ENCODE results near the gene RASL11B. TPM values are rescaled to one million over a fixed set of nuclear protein-coding genes. Genes with fewer than 3 reads are reported as not detected.

The RASL11B gene
- polyA plus RNA-seq, 3 donors: 0.42 to 1.3 (median 0.47) TPM

DNA sequence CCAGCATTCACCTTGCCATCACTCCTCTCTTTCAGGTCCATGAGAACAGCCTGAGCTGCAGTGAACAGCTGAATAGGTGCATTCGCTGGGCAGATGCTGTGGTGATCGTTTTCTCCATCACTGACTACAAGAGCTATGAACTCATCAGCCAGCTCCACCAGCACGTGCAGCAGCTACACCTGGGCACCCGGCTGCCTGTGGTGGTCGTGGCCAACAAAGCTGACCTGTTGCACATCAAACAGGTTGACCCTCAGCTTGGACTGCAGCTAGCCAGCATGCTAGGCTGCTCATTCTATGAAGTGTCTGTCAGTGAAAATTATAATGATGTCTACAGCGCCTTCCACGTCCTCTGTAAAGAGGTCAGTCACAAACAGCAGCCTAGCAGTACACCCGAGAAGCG, 3.2 kb downstream of the RASL11B start:
- WGBS, 3 donors: 86 to 90% (median 89%) methylated on average over 9 of the region's 9 CpGs
- H3K27ac ChIP-seq (ENCODE audit: low read depth, low read length): no peak overlapping the region

DNA sequence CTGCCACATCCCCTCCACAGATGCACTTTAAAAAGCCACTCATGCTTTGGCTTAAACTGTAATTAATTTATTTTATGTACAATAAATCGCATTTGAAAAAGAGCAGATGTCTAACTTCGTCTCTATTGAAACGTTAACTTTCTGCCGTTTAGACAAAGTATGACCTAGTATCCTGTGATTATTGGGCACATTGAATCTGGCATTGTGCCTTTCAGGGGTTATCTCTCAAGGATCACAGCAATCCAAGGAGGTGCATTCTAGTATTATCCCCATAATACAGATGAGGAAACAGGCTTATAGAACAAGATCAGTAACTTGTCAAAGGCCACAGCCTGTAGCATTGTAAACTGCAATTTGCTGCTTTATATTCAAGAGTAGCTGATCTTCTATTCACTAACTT, 4.6 kb downstream of the RASL11B start:
- 77 to 82% (median 80%) methylated on average over 4 of the region's 4 CpGs for WGBS, 3 donors
- no peak overlapping the region for H3K27ac ChIP-seq (ENCODE audit: low read depth, low read length)

DNA sequence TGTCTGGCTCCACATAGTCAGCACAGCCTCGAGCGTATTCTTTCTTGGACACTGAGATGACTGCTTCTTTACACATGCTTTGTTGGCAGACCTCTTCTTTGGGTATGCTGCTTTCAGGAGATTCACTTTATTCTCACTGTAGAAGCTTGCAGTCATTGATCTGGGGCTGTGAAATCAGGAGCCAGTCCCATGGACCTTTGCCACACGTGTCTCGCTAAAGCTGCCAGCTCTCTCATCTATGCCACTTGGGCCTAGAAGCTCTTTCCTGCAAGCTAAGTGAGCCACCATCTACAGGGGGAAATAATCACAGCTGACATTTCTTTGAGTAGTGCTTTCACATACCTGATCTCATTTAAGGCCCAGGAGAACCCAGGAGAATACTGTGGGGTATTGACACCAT, 5.0 kb downstream of the RASL11B start:
- 90 to 96% (median 94%) methylated on average over 4 of the region's 4 CpGs for WGBS, 3 donors
- no peak overlapping the region for H3K27ac ChIP-seq (ENCODE audit: low read depth, low read length)

DNA sequence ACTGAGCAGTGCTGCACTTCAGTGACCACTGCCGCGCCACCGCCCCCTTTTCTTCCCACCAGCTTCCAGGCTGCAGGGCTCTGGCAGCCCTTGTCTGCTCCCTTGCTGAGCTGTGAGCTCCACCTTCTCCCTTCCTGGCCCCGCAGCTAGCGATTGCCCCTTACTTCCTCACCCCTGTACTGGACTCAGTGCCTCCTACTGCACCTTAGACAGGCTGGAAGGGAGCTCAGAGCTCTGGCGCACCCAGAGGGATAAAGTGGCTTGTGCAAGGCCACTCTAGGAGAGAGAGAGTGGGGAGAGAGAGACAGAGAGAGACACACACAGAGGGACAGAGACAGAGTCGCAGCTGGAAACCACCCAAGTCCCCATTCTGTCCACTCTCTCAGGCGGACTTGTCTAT, 6.0 kb downstream of the RASL11B start:
- WGBS, 3 donors: 59 to 86% (median 83%) methylated on average over 8 of the region's 8 CpGs
- H3K27ac ChIP-seq (ENCODE audit: low read depth, low read length): no peak overlapping the region

DNA sequence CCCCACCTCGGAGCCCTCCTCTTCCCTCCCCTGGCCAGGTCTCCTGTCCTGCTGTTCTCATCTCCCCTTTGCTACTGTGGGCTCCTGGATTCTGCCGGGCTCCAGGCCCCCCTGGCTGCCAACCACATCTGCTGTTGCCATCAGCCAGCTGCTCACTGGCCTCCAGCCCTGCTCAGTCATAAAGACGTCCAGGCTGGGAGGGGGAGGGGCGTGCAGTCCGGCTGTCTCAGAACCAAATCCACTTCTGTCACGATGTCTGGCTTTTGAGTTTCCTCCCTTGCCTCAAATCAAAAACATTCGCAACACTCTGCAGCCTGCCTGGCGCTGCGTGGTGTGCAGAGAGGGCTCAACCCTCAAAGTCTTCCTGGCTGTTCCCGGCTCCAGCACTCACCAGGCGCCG, 7.1 kb downstream of the RASL11B start:
- WGBS, 3 donors: 61 to 67% (median 63%) methylated on average over 12 of the region's 12 CpGs
- H3K27ac ChIP-seq (ENCODE audit: low read depth, low read length): no peak overlapping the region

DNA sequence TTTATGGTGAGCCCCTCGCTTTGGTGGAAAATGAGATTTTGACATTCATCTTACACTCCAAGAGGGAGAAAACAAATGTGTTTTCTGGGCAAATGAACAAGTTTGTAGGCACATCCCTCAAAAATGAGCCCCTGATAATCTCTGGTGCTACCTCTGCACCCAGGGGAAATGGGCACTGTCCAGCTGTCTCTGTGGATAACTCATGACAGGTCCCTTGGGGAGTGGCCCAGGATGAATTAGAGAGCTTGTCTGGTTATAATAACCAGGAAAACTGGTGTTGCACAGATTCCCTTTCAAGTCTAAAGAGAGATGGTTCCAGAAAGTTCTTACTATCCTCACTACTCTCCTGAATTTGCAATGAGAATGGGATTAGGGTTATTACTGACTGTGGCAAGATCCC, 7.5 kb downstream of the RASL11B start:
- no peak overlapping the region for H3K27ac ChIP-seq (ENCODE audit: low read depth, low read length)
- WGBS, 3 donors: 76 to 100% (median 86%) methylated on average over 1 of the region's 1 CpG

DNA sequence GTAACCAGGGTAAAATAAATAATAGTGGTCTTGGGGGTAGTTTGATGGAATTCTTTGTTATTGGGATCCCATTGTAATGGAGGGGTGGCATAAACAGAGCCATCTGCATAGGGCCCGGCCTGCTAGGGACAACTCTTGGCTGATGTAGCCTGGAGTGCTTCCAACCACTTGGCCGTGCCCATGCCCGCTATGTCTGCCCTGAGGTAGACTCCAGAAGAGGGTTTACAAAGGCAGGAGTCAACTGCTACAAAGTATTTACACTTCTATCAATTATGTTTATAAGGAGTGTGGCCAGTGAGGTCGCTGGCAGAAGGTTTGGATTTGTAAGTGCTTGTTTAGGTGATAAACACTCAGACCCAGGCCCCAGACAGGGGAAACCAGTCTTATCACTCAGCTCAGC, 8.1 kb downstream of the RASL11B start:
- H3K27ac ChIP-seq (ENCODE audit: low read depth, low read length): no peak overlapping the region
- WGBS, 3 donors: 75 to 96% (median 84%) methylated on average over 4 of the region's 4 CpGs

DNA sequence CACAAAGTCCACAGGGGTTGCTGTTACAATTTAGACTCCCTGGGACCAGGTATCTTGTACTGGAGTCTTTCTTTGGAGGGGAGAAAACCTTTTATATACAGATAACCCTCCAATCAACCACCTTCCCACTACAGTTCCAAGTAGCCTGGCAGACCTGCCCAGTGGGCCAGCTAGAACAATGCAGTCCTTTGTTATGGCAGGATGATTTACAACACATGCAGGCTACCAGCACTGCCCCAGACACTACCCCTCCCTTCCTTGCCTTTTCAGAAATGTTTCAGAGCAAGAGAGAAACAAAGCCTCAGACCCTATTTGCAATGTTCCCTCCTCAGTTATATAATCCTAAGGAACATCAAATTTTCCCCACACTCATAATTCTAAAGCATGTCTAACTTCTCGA, 11.1 kb downstream of the RASL11B start:
- 60 to 87% (median 83%) methylated on average over 1 of the region's 1 CpG for WGBS, 3 donors
- H3K27ac ChIP-seq (ENCODE audit: low read depth, low read length): no peak overlapping the region

DNA sequence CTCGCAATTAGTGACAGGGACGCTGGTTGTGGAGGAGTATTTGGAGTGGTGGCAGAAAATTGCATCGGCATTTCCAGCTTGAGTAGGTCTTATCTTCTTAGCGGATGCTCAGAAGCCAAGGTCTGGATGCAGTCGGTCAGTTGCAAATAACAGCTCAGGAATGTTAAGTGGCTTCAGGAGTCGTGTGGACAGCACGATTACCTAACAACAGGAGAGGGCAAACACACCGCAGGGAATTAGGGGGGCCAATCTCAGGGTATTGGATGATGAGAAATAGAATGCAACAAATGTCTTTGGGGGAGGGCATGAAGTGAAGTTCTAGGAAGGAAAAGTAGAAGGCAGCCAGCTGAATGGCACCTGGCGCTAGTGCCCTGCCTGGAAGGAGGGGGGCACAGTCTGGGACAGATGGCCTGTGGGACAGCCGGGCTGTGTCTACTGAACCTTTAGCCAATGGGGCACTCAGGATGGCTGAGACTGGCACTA, 11.8 kb downstream of the RASL11B start:
- WGBS, 3 donors: 73 to 89% (median 88%) methylated on average over 10 of the region's 10 CpGs
- no peak overlapping the region for H3K27ac ChIP-seq (ENCODE audit: low read depth, low read length)

DNA sequence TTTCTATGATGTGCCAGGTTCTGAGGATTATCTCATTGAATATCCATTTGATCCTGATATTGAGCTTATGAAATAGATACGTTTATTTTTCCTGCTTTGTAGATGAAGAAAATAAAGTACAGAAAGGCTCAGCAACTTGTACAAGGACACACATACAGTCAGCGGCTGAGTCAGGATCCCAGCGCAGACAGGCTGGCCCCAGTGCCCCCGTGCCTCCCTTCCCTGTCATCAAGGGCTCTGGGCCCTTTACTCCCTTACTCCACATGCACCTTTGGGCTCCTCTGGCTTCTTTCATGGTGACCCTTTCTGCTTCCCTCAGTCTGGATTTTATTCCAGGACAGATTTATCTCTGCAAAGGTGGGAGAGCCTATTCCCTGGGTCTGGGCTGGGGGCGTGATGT, 12.8 kb downstream of the RASL11B start:
- H3K27ac ChIP-seq (ENCODE audit: low read depth, low read length): no peak overlapping the region
- WGBS, 3 donors: 91 to 94% (median 94%) methylated on average over 5 of the region's 5 CpGs

DNA sequence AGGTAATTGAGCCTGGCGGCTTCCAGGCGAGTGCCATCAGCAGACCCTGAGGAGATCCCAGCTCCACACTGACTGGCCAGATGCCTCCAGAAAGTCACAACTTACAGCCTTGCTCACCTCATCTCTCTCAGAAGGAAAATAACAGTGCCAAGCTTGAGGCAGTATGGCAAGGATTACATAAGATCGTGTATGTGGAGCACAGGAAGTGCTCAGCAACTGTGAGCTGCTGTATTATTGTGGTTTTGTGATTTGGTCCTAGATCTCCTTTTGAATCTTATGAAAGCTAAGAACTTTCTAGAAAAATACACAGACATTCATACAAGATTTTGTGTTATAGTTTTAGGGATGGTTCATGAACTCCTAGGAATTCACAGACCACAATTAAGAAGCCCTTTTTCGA, 14.0 kb downstream of the RASL11B start:
- H3K27ac ChIP-seq (ENCODE audit: low read depth, low read length): no peak overlapping the region
- WGBS, 3 donors: 82 to 90% (median 82%) methylated on average over 4 of the region's 4 CpGs

DNA sequence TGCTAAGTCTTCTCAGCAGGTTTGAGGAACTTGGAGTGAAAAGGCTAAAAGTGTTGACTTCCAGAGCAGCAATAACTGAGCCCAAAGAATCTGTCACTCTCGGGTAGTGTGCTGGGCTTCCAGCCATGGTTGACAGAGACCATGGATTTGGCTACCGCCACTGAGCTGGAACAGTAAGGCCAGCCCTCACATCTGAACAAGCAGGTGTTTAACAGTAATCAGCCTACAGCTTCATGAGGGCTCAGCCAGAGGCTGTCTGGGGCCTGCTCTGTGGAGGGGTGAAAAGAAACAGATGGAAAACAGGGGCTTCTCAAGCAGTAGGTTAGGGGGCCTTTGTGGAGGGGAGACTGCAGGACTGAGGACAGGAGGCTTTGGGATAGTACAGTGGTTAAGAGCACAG, 14.9 kb downstream of the RASL11B start:
- H3K27ac ChIP-seq (ENCODE audit: low read depth, low read length): no peak overlapping the region
- WGBS, 3 donors: 74 to 91% (median 85%) methylated on average over 2 of the region's 2 CpGs

DNA sequence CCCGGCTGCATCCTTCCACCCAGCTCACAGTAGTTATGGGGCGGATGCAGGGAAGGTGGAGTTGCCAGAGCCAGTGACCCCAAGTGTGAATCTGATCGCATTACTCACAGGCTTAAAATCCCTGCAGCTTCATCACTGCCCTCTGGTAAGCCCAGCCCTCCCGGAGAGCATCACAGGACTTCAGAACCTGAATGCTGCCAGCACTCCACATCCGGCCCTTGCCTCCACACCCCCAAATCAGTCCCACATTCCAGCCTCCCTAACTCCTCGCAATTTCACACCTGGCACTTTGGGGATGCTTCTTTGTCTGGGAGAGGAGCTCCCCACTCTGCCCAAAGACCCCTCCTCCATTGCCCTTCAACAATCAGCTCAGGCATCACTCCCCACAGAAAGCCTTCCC, 15.6 kb downstream of the RASL11B start:
- H3K27ac ChIP-seq (ENCODE audit: low read depth, low read length): no peak overlapping the region
- 89 to 96% (median 92%) methylated on average over 5 to 6 of the region's 6 CpGs for WGBS, 3 donors

DNA sequence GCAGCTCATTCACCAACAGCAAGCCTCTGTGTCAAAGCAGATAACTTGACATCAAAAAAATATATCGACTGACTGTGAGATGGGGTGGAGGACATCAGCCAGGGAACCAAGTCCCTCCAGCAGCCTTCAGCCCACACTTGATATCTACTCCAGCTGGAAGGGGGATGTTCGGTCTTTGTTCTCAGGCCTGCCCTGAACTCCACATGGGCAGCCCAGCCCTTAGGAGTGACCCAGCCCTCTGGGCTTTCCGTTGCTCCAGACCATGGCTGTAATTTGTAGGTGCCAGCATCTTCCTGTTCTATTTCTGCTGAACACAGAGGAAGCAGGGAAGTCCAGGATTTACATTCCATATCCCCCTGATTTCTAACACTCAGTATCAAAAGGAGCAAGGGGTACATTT, 17.4 kb downstream of the RASL11B start:
- H3K27ac ChIP-seq (ENCODE audit: low read depth, low read length): no peak overlapping the region
- WGBS, 3 donors: 92 to 94% (median 92%) methylated on average over 3 of the region's 3 CpGs

DNA sequence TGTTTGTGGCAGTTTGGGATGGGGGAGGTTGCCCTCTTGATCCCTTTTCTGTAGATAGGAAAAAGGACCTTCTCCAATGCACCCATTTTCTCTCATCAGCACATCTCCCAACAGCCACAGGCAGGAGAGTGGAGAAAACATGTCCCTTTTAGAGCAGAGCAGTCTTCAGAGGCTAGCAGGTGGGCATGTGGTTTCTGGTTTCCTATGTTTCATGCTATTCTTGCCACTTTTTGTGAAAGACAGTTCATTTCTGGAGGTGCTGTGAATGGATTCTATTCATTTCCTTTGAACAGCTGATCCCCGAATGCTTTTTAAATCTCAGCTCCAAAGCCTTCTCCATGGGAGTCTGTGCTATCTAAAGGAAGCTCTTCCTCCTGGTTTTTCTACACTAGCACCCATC, 18.9 kb downstream of the RASL11B start:
- 82 to 92% (median 85%) methylated on average over 1 of the region's 1 CpG for WGBS, 3 donors

DNA sequence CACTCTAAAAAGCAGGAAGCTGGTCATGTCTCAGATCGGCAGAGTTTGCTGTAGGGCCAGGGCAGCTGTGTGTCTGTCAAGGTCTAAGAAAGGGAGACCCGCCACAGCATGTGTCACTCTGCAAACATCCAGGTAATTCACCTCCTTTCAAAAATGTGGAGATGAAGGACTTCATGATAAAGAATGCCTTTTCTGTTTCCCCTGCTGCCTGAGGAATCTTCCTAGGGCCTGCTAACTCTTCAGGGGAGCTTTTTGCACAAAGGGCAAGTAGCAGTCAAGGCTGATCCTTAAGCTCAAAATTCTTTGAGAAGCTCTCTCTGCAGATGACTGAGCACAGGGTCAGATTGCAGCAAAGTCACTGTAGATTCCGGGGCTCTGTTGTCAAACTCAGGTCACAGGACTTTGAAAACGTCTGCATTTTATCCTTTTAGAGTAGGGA, 21.1 kb downstream of the RASL11B start:
- H3K27ac ChIP-seq (ENCODE audit: low read depth, low read length): no peak overlapping the region
- WGBS, 3 donors: 79 to 83% (median 80%) methylated on average over 4 of the region's 4 CpGs

More for the DNA sequence above, 18.9 kb downstream of the RASL11B start:
- H3K27ac ChIP-seq (ENCODE audit: low read depth, low read length): no peak overlapping the region

DNA sequence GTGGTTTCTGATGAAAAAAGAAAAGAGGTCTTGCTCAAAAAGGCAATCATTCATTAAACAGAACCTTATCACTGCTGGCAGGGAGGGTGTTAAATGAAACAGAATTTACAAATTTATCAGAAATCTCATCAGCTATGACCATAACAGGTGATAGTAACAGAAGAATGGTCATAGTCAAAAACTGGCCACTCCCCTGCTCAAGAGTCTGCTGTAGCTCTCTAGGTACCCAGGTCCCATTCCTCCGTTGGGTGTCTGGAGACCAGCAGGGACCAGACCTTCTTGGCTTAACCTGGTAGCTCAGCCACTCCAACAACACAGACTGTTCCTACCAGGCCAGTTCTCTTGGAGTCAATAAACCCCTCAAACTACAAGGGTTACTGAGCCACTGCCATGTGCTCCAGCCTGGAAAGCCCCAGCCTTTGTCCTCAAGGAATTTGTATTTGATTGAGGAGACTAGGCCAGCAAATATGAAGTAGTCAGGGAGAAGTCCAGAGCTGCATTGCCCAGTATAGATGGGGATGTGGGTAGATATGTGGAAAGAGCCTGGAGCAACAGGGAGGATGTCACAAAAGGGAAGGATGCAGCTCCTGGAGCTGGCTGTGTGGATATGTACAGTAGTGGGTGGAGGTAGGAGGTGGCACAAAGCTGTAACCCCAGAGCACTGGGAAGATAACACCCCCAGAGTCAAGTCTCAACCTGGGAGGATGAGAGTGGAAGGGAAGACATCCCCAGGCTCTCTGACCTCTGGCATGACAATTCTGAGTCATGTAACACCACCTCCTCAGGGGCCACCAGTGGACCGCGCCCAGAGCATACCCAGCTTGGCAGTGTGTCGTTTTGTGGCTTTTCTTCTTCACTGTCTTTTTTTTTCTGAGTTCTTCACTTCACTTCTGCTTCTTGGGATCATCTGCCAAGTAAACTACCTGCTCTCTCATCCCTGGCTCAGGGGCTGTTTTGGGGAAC, 21.9 kb downstream of the RASL11B start:
- 88 to 94% (median 90%) methylated on average over 4 of the region's 4 CpGs for WGBS, 3 donors

DNA sequence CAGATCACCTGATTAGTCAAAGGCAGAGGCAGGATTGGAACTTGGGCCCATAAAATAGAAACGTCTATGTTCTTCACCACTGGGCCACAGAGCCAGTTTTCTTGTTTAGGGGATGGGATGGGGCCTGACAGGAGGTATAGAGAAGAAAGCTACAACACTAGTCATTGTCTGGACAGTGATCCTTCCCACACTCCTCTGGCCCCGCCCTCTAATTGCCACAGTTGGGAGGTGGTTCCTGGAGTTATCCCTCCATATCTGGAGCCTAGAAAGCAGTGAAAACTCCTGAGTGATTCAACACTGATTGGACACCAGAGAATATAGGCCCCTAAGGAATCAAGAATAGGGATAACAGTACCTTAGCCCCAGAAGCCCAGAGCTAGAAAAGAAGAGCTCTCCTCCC, 22.9 kb downstream of the RASL11B start:
- no peak overlapping the region for H3K27ac ChIP-seq (ENCODE audit: low read depth, low read length)
- WGBS, 3 donors: 88 to 94% (median 93%) methylated on average over 2 of the region's 2 CpGs

More for the DNA sequence above, 21.9 kb downstream of the RASL11B start:
- H3K27ac ChIP-seq (ENCODE audit: low read depth, low read length): no peak overlapping the region

DNA sequence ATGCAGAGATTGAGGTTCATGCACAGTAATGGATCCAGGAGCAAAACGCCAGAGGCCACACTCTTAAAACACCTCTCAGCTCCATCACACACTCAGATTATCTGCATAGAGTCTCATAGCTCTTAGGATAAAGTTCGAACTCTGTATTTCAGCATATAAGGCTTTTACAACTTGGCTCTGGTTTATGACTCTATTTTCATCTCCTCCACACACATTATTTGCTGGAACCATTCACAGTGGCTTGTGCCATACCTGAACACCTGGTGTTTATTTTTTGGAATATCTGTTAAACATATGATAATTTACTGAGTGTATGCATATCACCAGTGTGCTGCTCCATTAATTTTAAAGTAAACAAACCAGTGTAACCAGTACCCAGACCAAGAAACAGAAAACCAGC, 27.2 kb downstream of the RASL11B start:
- 90 to 96% (median 93%) methylated on average over 2 of the region's 2 CpGs for WGBS, 3 donors

More for the DNA sequence above, 27.2 kb downstream of the RASL11B start:
- H3K27ac ChIP-seq (ENCODE audit: low read depth, low read length): no peak overlapping the region

All from adipose tissue (tissue), 3 donors.